Heart right ventricle (tissue), 16 donors: ENCODE measurements around the gene SIN3A. TPM values are rescaled to one million over a fixed set of nuclear protein-coding genes. Genes with fewer than 3 reads are reported as not detected.
"Not testable (repeated sequence)": the region's sequence is repeated elsewhere in the genome, so short reads cannot be mapped to it uniquely, and the experiment has no call there.

Experiments used
- ATAC-seq, 8 donors: fragments of 200-7000 bp; cut with Tn5 transposase; one replicate each; pipeline ENCODE4 v1.9.1; 2020; ENCODE audit warnings: mild to moderate bottlenecking in 8 of 8, moderate library complexity in 8 of 8, moderate number of reproducible peaks in 1 of 8
- DNase-seq, 2 donors: peaks; one replicate each; pipeline ENCODE4 v3.0.0-alpha.2; 2020
- H3K27ac ChIP-seq, 10 donors: fragments of 200-600 bp; sonication (generic) in 2 of 10; one replicate each; pipeline versions ENCODE4 v1.5.0 to v1.8.0; 2020 to 2022; ENCODE audit warnings: mild to moderate bottlenecking in 3 of 10
- H3K27me3 ChIP-seq, 7 donors: fragments of 200-600 bp; one replicate each; pipeline ENCODE4 v1.8.0; 2021 to 2022; ENCODE audit warnings: mild to moderate bottlenecking in 2 of 7
- H3K36me3 ChIP-seq, 9 donors: fragments of 200-600 bp; sonication (generic) in 1 of 9; one replicate each; pipeline versions ENCODE4 v1.5.0 to v1.8.0; 2020 to 2022; ENCODE audit warnings: mild to moderate bottlenecking in 2 of 9
- H3K4me1 ChIP-seq, 9 donors: fragments of 200-600 bp; sonication (generic) in 1 of 9; one replicate each; pipeline versions ENCODE4 v1.5.0 to v1.8.0; 2020 to 2022; ENCODE audit warnings: mild to moderate bottlenecking in 4 of 9
- H3K4me3 ChIP-seq, 10 donors: fragments of 200-600 bp; sonication (generic) in 2 of 10; one replicate each; pipeline versions ENCODE4 v1.5.0 to v1.8.0; 2020 to 2022; ENCODE audit warnings: mild to moderate bottlenecking in 7 of 10, moderate library complexity in 2 of 10
- H3K9me3 ChIP-seq, 11 donors: fragments of 200-600 bp in 10 of 11; sonication (generic) in 2 of 11; one replicate each; pipeline versions ENCODE4 v1.5.0 to v1.8.0; 2013 to 2022; ENCODE audit warnings: mild to moderate bottlenecking in 2 of 11, control low read depth in 1 of 11, moderate library complexity in 1 of 11
- WGBS, 2 donors: extraction: QIAGEN DNeasy Blood & Tissue Kit; methylation state at CpG; one replicate each; pipeline ENCODE4 v1.1.7; 2013; ENCODE audit warnings: inconsistent platforms in 1 of 2; 5-methylcytosine and 5-hydroxymethylcytosine counted together
- intact Hi-C, 10 donors: fragments of 100-400 bp; cut with DNase I; formaldehyde crosslinking; loops; one replicate each; pipeline versions ENCODE4 v1.11.1 to v1.14.2; 2022
- polyA plus RNA-seq, 2 donors: library from polyadenylated mRNA; stranded (reverse); fragments of 200-250 nt; gene quantifications; one replicate each; pipeline ENCODE4 v1.2.3, GENCODE V29; 2013
- total RNA-seq, 10 donors: library from RNA; stranded (reverse); fragmentation: NEBNext Ultra II Directional in 3 of 10; extraction: Animal tissue kit (Norgen Biotek cat#: 25700) in 3 of 10; gene quantifications; one replicate each; pipeline versions ENCODE4 v1.2.1 to v1.2.4, GENCODE V29; 2021 to 2023
- TF ChIP-seq, protein P1 (sequence below), 9 donors: fragments of 200-600 bp; sonication (generic) in 2 of 9; IDR thresholded peaks; one replicate each; pipeline versions ENCODE4 v1.5.0 to v1.8.0; 2021 to 2022; ENCODE audit warnings: antibody characterized with exemption in 9 of 9, mild to moderate bottlenecking in 5 of 9, moderate library complexity in 1 of 9
- donor health status: Arrhythmogenic right ventricular cardiomyopathy.
- donor health status: ischemic (EF 13 %, LVEDD 7.1; RV severe dilation, severe dysfunction).
- donor health status: healthy with polysubstance abuse.
- donor health status: DM: no; HTN: yes; CAD: no.
- donor health status: DM: no; HTN: no; CAD: no.
- donor health status: ischemic (EF 25% LVEDD 6.9; RV normal size, moderate dysfunction).
- donor health status: ischemic (EF 25% LVEDD 5.7; RV mildly dilated, moderate dysfunction).
- donor health status: healthy.
- donor health status: DM: yes; HTN: yes; CAD: no.
- donor health status: Ischemic cardiomyopathy.
- donor health status: ischemic (EF 35%, LVEDD 5.7; RV mildly dilated, moderate dysfunction).
- donor health status: nonischemic (EF 11% LVEDD 7.7; RV severe dilation, severe dysfunction).
- donor health status: DM: yes; HTN: yes; CAD: no.
- donor health status: PGD.
- donor health status: ischemic (EF 29% LVEDD 5.4; RV normal size, mild dysfunction).
- donor health status: nonischemic (EF 23%, LVEDD 6.1; RV moderate dilation, normal function).

SIN3A gene
- total and polyA plus RNA-seq, 12 donors: 7.9 to 41.8 (median 29.3) TPM

DNA sequence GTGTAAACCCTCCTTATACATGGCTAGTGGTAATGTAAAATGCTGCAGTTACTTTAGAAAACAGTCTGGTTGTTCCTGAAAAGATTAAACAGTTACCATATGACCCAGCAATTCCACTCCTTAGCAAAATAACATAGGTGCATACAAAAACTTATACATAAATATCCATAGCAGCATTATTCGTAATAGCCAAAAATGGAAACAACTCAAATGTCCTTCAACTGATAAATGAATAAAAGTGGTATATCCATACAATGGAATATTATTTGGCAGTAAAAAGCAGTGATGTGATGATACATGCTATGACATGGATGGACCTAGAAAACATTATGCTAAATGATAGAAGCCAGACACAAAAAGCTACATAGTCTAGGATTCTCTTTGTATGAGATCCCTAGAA lies 31.6 kb upstream of the SIN3A start:
- WGBS, 2 donors: 97 to 100% methylated on average over 1 of the region's 1 CpG
- intact Hi-C loops: no loop called here
- Histone ChIP-seq H3K9me3 (peaks cover 0 to 7% (median 0%) of the 10 kb centered on the region in 11 donors), H3K4me1 (peaks cover 0 to 10% (median 0%) of the 10 kb centered on the region in 9 donors), H3K27ac (no peak overlapping the region), H3K4me3 (no peak overlapping the region), H3K27me3 (no peaks in the 10 kb centered on the region), H3K36me3 (peaks cover 0 to 68% (median 8%) of the 10 kb centered on the region in 9 donors)
- no peak for ATAC-seq
- no peak for DNase-seq
- TF ChIP-seq, protein P1, sequence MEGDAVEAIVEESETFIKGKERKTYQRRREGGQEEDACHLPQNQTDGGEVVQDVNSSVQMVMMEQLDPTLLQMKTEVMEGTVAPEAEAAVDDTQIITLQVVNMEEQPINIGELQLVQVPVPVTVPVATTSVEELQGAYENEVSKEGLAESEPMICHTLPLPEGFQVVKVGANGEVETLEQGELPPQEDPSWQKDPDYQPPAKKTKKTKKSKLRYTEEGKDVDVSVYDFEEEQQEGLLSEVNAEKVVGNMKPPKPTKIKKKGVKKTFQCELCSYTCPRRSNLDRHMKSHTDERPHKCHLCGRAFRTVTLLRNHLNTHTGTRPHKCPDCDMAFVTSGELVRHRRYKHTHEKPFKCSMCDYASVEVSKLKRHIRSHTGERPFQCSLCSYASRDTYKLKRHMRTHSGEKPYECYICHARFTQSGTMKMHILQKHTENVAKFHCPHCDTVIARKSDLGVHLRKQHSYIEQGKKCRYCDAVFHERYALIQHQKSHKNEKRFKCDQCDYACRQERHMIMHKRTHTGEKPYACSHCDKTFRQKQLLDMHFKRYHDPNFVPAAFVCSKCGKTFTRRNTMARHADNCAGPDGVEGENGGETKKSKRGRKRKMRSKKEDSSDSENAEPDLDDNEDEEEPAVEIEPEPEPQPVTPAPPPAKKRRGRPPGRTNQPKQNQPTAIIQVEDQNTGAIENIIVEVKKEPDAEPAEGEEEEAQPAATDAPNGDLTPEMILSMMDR (IDR thresholded peaks at IDR 0.05): no peak

DNA sequence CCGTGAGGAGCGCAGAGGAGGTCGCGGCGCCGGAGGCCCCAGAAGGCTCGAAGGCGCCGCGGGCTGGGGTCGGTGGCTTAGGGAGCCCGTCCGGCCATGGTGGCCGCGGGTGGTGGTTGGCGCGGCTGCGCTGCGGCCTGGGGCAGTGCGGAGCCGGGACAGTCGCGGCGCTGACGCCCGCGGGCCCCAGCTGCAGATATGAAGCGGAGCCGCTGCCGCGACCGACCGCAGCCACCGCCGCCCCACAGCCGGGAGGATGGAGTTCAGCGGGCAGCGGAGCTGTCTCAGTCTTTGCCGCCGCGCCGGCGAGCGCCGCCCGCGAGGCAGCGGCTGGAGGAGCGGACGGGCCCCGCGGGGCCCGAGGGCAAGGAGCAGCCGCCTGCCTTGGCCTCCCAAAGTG lies 29.0 kb upstream of the SIN3A start:
- H3K27me3 ChIP-seq, H3K9me3 ChIP-seq, H3K4me3 ChIP-seq, DNase-seq, H3K27ac ChIP-seq, ATAC-seq, intact Hi-C loops, H3K4me1 ChIP-seq: not testable (repeated sequence)
- WGBS, 2 donors: 98 to 99% methylated on average over 44 to 54 of the region's 54 CpGs
- H3K36me3 ChIP-seq: peaks cover 0 to 69% (median 19%) of the 10 kb centered on the region in 9 donors

DNA sequence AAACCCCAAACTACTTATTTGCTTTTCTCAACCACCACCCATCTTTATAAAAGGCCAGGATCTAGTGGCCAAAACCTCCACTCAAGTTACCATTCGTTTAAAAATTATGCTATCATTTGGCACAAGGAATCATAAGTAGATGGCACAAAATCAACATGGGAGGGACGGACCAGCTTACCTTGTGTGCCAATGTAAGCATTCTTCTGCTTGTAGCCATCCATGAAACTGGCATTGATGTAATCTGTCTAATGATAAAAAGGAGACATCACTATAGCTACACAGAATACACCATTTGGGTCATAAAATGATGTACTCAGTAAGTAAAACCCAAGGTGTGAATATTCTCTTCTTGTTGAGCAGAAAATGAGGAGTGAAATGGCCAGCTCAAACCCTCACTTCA lies 28.2 kb upstream of the SIN3A start:
- Histone ChIP-seq H3K36me3 (peaks cover 0 to 74% (median 19%) of the 10 kb centered on the region in 9 donors), H3K4me3 (no peak overlapping the region)
- no peak for ATAC-seq

DNA sequence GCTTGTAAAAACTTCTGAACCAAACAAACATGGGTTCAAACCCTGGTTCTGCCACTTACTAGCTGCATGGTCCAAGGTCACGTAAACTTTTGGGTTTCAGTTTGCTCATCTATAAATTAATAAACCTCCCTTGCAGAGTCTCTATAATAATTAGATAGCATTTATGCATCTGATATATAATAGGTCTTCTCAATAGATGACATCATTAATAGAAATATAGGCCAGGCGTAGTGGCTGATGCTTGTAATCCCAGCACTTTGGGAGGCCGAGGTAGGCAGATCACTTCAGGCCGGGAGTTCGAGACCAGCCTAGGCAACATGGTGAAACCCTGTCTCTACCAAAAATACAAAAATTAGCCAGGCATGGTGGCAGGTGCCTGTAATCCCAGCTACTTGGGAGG lies 25.6 kb upstream of the SIN3A start:
- DNase-seq, H3K27me3 ChIP-seq, H3K4me1 ChIP-seq, H3K4me3 ChIP-seq, intact Hi-C loops, ATAC-seq, H3K27ac ChIP-seq, H3K9me3 ChIP-seq: not testable (repeated sequence)
- H3K36me3 ChIP-seq: peaks cover 0 to 81% (median 35%) of the 10 kb centered on the region in 9 donors
- WGBS, 2 donors: 97 to 98% methylated on average over 5 of the region's 5 CpGs

More for the DNA sequence above, 28.2 kb upstream of the SIN3A start:
- Histone ChIP-seq H3K27ac (no peak overlapping the region), H3K9me3 (peaks cover 0 to 7% (median 0%) of the 10 kb centered on the region in 11 donors), H3K4me1 (peaks cover 0 to 10% (median 0%) of the 10 kb centered on the region in 9 donors), H3K27me3 (no peaks in the 10 kb centered on the region)
- DNase-seq: no peak
- TF ChIP-seq, protein P1 (IDR thresholded peaks at IDR 0.05): no peak
- intact Hi-C loops: no loop called here
- 88 to 95% methylated on average over 2 of the region's 2 CpGs for WGBS, 2 donors

DNA sequence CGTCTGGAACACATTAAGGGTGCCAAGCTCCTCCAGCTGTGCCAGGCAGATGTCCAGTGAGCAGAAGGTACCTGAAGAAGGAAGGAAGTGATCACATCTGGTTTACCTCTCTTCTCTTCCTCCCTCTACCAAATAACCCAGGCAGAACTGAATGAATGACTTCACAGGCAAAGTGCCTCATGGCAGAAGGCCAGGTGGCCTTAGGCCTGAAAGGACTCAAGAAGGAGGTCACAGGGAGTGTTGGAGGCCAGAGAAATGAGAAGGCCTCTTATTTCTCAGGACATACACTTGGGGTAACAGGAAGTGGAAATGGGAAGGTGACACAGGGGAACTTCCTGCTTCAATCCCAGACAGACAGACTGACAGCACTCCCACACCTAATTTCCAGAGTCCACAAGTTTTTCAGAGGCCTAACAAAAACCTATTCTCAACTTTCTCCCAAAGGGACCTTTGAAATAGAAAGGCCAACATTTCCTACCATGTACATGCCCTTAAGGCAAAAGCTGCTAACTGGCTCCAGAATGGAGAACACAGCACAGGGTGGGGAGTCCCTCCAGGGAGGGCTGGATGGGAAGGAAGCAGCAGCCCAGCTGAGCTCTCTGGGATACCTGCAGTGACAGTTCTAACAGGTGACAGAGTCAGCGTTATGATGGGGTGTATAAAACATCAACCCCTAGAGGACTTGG lies 17.6 kb upstream of the SIN3A start:
- Histone ChIP-seq H3K27me3 (no peaks in the 10 kb centered on the region), H3K4me1 (peaks cover 0 to 12% (median 8%) of the 10 kb centered on the region in 9 donors), H3K27ac (peak overlapping the region in 1 of 10 donors; percentile 14), H3K9me3 (no peaks in the 10 kb centered on the region), H3K36me3 (peaks cover 0 to 92% (median 27%) of the 10 kb centered on the region in 9 donors), H3K4me3 (no peak overlapping the region)
- intact Hi-C loops: loop anchor here in 2 of 10 donors (10.0 kb wide), 2 partner anchors 106 to 136 kb away; partner anchors contain the start of gene PTPN9 (in 1 of the 2)
- WGBS, 2 donors: 70 to 79% methylated on average over 2 of the region's 2 CpGs
- DNase-seq (peak in 1 of 2 donors; percentile 31), ATAC-seq (peak in 2 of 8 donors; percentile 25 to 30)
- TF ChIP-seq, protein P1 (IDR thresholded peaks at IDR 0.05): no peak
